RWPE2 (cell line): Measurements from ENCODE around the gene FKBP1C.

Source experiments
- ATAC-seq: fragments of 200-7000 bp; cut with Tn5 transposase; 3 replicates; pipeline ENCODE4 v1.9.1; 2021; ENCODE audit warnings: low read depth
- DNase-seq: peaks from one replicate; pipeline ENCODE4 v3.0.0-alpha.2; 2020; ENCODE audit warnings: low spot score
- H3K27ac ChIP-seq: fragments of 450-650 bp; 2 replicates; pipeline ENCODE4 v1.5.1; 2017; ENCODE audit warnings: mild to moderate bottlenecking; ENCODE audit not compliant: poor library complexity, severe bottlenecking
- H3K27me3 ChIP-seq: fragments of 250-450 bp; sonication (Bioruptor Pico); 2 replicates; pipeline ENCODE4 v1.5.1; 2021; ENCODE audit warnings: mild to moderate bottlenecking, moderate library complexity; ENCODE audit not compliant: insufficient read depth, poor library complexity, severe bottlenecking
- H3K36me3 ChIP-seq: fragments of 250-450 bp; sonication (Bioruptor Pico); 2 replicates; pipeline ENCODE4 v1.5.1; 2020; ENCODE audit warnings: low read depth, mild to moderate bottlenecking, moderate library complexity
- H3K4me1 ChIP-seq: fragments of 250-450 bp; sonication (Bioruptor Pico); 2 replicates; pipeline ENCODE4 v1.5.1; 2021; ENCODE audit warnings: mild to moderate bottlenecking, moderate library complexity; ENCODE audit not compliant: insufficient read depth, poor library complexity, severe bottlenecking
- H3K4me3 ChIP-seq: fragments of 250-450 bp; sonication (Bioruptor Pico); 2 replicates; pipeline ENCODE4 v1.5.1; 2021; ENCODE audit warnings: mild to moderate bottlenecking, moderate library complexity; ENCODE audit not compliant: severe bottlenecking
- H3K9me3 ChIP-seq: fragments of 250-450 bp; sonication (Bioruptor Pico); 2 replicates; pipeline ENCODE4 v1.5.1; 2021; ENCODE audit warnings: mild to moderate bottlenecking, moderate library complexity; ENCODE audit not compliant: severe bottlenecking
- CTCF ChIP-seq: fragments of 450-650 bp; IDR thresholded peaks from one replicate; pipeline ENCODE4 v1.5.1; 2017; ENCODE audit warnings: mild to moderate bottlenecking, moderate library complexity; ENCODE audit not compliant: poor library complexity, severe bottlenecking

The FKBP1C gene

DNA sequence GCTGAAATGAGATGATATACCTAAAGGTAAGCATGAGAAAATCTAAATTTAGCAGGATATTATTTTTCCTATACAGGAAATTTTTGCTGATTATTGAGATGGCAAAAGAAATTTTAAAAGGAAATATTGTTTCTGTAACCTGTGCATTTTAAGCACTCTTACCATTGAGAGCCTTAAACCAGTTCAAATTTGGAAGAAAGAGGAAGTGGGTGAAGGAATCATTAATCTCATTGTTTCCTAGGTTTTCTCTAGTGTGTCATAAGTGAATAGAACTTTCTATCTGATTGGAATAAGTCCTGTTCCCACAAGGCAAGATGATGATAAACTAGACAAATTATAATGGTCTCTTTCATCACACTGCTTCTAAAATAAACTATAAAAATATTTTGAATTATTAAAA is 22.4 kb upstream of the FKBP1C start:
- TF ChIP-seq CTCF = no peak
- H3K27me3 ChIP-seq = peaks cover 5% of the 10 kb centered on the region
- H3K4me1 ChIP-seq = no peaks in the 10 kb centered on the region
- no peak overlapping the region for H3K27ac ChIP-seq
- DNase-seq (no peak), ATAC-seq (no peak)
- no peaks in the 10 kb centered on the region for H3K9me3 ChIP-seq
- no peaks in the 10 kb centered on the region for H3K36me3 ChIP-seq
- H3K4me3 ChIP-seq = no peak overlapping the region

DNA sequence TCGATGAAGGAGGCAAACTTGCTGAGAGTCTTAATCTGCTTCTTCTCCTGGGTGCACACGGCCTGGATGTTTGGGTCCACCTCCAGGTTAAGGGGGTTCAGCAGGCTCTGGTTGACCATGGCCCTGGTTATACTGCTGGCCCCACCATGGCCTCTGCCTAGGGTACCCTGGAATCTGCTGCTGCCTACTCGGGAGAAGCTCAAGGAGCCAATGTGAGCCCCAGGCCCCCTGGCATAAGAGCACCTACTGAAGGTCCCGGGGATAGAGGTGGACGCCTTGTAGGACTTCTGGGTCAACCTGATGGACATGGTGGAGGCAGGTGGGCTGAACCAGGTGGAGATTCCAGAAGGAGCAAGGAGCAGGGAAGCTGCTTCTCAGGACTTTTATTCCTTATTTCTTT is 17.9 kb upstream of the FKBP1C start:
- ATAC-seq (no peak), DNase-seq (no peak)
- H3K9me3 ChIP-seq = no peaks in the 10 kb centered on the region
- no peaks in the 10 kb centered on the region for H3K4me1 ChIP-seq
- H3K36me3 ChIP-seq = no peaks in the 10 kb centered on the region
- peaks cover 8% of the 10 kb centered on the region for H3K27me3 ChIP-seq
- H3K4me3 ChIP-seq = no peak overlapping the region
- H3K27ac ChIP-seq = no peak overlapping the region
- no peak for TF ChIP-seq CTCF

DNA sequence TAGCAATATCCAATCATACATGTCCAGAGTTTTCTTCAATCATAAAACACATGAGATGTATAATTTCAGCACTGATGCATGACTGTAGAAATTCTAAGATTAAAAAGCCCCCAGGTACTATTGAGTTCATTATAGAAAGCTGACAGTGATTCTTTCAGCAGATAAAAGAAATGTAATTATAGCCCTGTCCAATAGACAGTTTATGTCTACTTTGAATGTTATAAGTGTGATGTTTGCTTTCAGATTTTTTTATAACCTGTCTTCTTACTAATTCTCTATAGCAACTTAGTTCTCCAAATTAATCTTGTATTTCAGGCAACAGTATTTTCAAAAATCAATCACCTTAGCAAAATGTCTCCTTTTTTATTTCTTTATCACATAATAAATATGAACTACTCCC is 13.5 kb upstream of the FKBP1C start:
- peaks cover 3% of the 10 kb centered on the region for H3K27me3 ChIP-seq
- no peak overlapping the region for H3K27ac ChIP-seq
- no peaks in the 10 kb centered on the region for H3K36me3 ChIP-seq
- H3K9me3 ChIP-seq = no peaks in the 10 kb centered on the region
- ATAC-seq = no peak
- no peaks in the 10 kb centered on the region for H3K4me1 ChIP-seq
- TF ChIP-seq CTCF = no peak
- DNase-seq = no peak
- H3K4me3 ChIP-seq = no peak overlapping the region

- Histone ChIP-seq H3K9me3 (no peaks in the 10 kb centered on the region), H3K4me1 (no peaks in the 10 kb centered on the region), H3K4me3 (no peak overlapping the region), H3K36me3 (no peaks in the 10 kb centered on the region), H3K27me3 (peaks cover 8% of the 10 kb centered on the region), H3K27ac (no peak overlapping the region)
- TF ChIP-seq CTCF = no peak
- DNase-seq (no peak), ATAC-seq (no peak)
These were observed 2.1 kb downstream of the FKBP1C start for GRCh38 chr6:63213325-63213724.

- no peak for ATAC-seq
- H3K4me1 ChIP-seq = no peaks in the 10 kb centered on the region
- TF ChIP-seq CTCF = no peak
- no peaks in the 10 kb centered on the region for H3K9me3 ChIP-seq
- DNase-seq = no peak
- no peak overlapping the region for H3K4me3 ChIP-seq
- H3K27me3 ChIP-seq = peaks cover 14% of the 10 kb centered on the region
- no peaks in the 10 kb centered on the region for H3K36me3 ChIP-seq
- H3K27ac ChIP-seq = no peak overlapping the region
These were observed 3.5 kb downstream of the FKBP1C start for GRCh38 chr6:63214816-63215215.
